ENCODE measurements around the gene CCNG1. TPM values are rescaled to one million over a fixed set of nuclear protein-coding genes. Genes with fewer than 3 reads are reported as not detected.
A peak's percentile ranks its signal among the peaks of the same experiment; 100 is the strongest.

CCNG1 gene
- total RNA-seq, 1 donor from 2014 or later, result 53.0 TPM

- intact Hi-C loops (cut with DNase I), result loop anchor here (10.0 kb wide), 1 partner anchor 45 kb away; the partner anchor contains the start of gene MAT2B
- TF ChIP-seq POLR2A (IDR thresholded peaks at IDR 0.05) (peak in 1 of 2 donors; percentile 61), CTCF (IDR thresholded peaks at IDR 0.05) (no peak), POLR2AphosphoS5 (IDR thresholded peaks at IDR 0.05; ENCODE audit: insufficient read depth in 1 of 2, low read depth in 1 of 2) (peak; percentile 89 to 95)
- H3K27ac ChIP-seq, result peak within 1 kb of the TSS; percentile 93
Measured at GRCh38 chr5:163459819-163460561, 22.6 kb downstream of the CCNG1 start, which contains the start of gene NUDCD2. NUDCD2 (minus strand) TSS chr5:163460102; CDS start chr5:163460050, 52 bp downstream.

GRCh38 chr5:163460562-163461171 is 23.3 kb downstream of the CCNG1 start, which contains the start of gene HMMR:
HMMR (plus strand) TSS chr5:163460632; CDS start chr5:163460693, 61 bp downstream.
- Histone ChIP-seq H3K36me3 (no peaks in the 10 kb centered on the region), H3K4me1 (peaks cover 30% of the 10 kb centered on the region), H3K27me3 (no peaks in the 10 kb centered on the region), H3K4me3 (peak within 1 kb of the TSS; percentile 75 to 89), H3K27ac (peak within 1 kb of the TSS; percentile 93), H3K9me3 (no peaks in the 10 kb centered on the region)
- no peak for DNase-seq (ENCODE audit: extremely low spot score in 2 of 2)
- no peak for TF ChIP-seq CTCF (IDR thresholded peaks at IDR 0.05)
- TF ChIP-seq POLR2AphosphoS5 (IDR thresholded peaks at IDR 0.05; ENCODE audit: insufficient read depth in 1 of 2, low read depth in 1 of 2), result no peak
- no peak for TF ChIP-seq POLR2A (IDR thresholded peaks at IDR 0.05)
- intact Hi-C loops (cut with DNase I), result no loop called here

More at GRCh38 chr5:163459819-163460561, 22.6 kb downstream of the CCNG1 start, which contains the start of gene NUDCD2:
- peak; percentile 99 for DNase-seq (ENCODE audit: extremely low spot score in 2 of 2)
- Histone ChIP-seq H3K27me3 (no peaks in the 10 kb centered on the region), H3K9me3 (no peaks in the 10 kb centered on the region), H3K36me3 (no peaks in the 10 kb centered on the region), H3K4me3 (peak within 1 kb of the TSS; percentile 75 to 89), H3K4me1 (peaks cover 30% of the 10 kb centered on the region)

- Histone ChIP-seq H3K27ac (no peak overlapping the region), H3K27me3 (no peaks in the 10 kb centered on the region), H3K9me3 (no peaks in the 10 kb centered on the region), H3K4me1 (peaks cover 28% of the 10 kb centered on the region), H3K4me3 (no peak overlapping the region), H3K36me3 (no peaks in the 10 kb centered on the region)
- no peak for DNase-seq (ENCODE audit: extremely low spot score in 2 of 2)
- TF ChIP-seq POLR2A (IDR thresholded peaks at IDR 0.05) (no peak), POLR2AphosphoS5 (IDR thresholded peaks at IDR 0.05; ENCODE audit: insufficient read depth in 1 of 2, low read depth in 1 of 2) (no peak), CTCF (IDR thresholded peaks at IDR 0.05) (no peak)
- intact Hi-C loops (cut with DNase I), result no loop called here
Measured at GRCh38 chr5:163463063-163463435, 25.7 kb downstream of the CCNG1 start.

GRCh38 chr5:163467682-163468081 is 30.3 kb downstream of the CCNG1 start:
- intact Hi-C loops (cut with DNase I), result no loop called here
- H3K27me3 ChIP-seq, result no peaks in the 10 kb centered on the region
- no peaks in the 10 kb centered on the region for H3K36me3 ChIP-seq
- DNase-seq (ENCODE audit: extremely low spot score in 2 of 2), result no peak
- H3K9me3 ChIP-seq, result no peaks in the 10 kb centered on the region
- H3K4me1 ChIP-seq, result no peaks in the 10 kb centered on the region
- no peak overlapping the region for H3K4me3 ChIP-seq
- H3K27ac ChIP-seq, result no peak overlapping the region
- TF ChIP-seq CTCF (IDR thresholded peaks at IDR 0.05) (no peak), POLR2AphosphoS5 (IDR thresholded peaks at IDR 0.05; ENCODE audit: insufficient read depth in 1 of 2, low read depth in 1 of 2) (no peak), POLR2A (IDR thresholded peaks at IDR 0.05) (no peak)
